Bronchial epithelial cell (primary cell): ENCODE measurements around the gene RBM19. TPM values are rescaled to one million over a fixed set of nuclear protein-coding genes. Genes with fewer than 3 reads are reported as not detected.

Source experiments
- DNase-seq: peaks from one replicate; pipeline ENCODE4 v3.0.0-alpha.2; 2010; ENCODE audit warnings: low read depth
- FAIRE-seq: peaks from 2 replicates; lab custom pipeline; 2011; peaks lifted over from hg19 to GRCh38; lab: Jason Lieb, UNC
- H3K27me3 ChIP-seq: 2 replicates; pipeline ENCODE4 v1.5.1; 2011; ENCODE audit warnings: low read length; ENCODE audit not compliant: control insufficient read depth, insufficient read depth
- H3K36me3 ChIP-seq: 2 replicates; pipeline ENCODE4 v1.5.1; 2011; ENCODE audit warnings: low read length; ENCODE audit not compliant: control insufficient read depth, insufficient read depth
- H3K4me3 ChIP-seq: 2 replicates; pipeline ENCODE4 v1.5.1; 2011; ENCODE audit warnings: mild to moderate bottlenecking, low read depth, low read length, control low read depth
- CTCF ChIP-seq: IDR thresholded peaks from 2 replicates; pipeline ENCODE4 v1.5.1; 2011; ENCODE audit warnings: mild to moderate bottlenecking, moderate library complexity, low read length, control low read depth, inconsistent platforms; ENCODE audit not compliant: insufficient read depth, severe bottlenecking
- total RNA-seq: library from RNA; depleted of rRNA; stranded (reverse); fragments of >200 nt; gene quantifications from 2 replicates; pipeline ENCODE4 v1.2.1, GENCODE V29; 2014

The RBM19 gene
- total RNA-seq, 1 donor from 2014 or later: 19.0 TPM

- FAIRE-seq (no peak), DNase-seq (no peak)
- no peak overlapping the region for H3K4me3 ChIP-seq
- H3K36me3 ChIP-seq: no peaks in the 10 kb centered on the region
- H3K27me3 ChIP-seq: no peaks in the 10 kb centered on the region
- TF ChIP-seq CTCF: no peak
These were observed 157.8 kb downstream of the RBM19 start for GRCh38 chr12:113808095-113808951.

- TF ChIP-seq CTCF: no peak
- FAIRE-seq (no peak), DNase-seq (no peak)
- H3K4me3 ChIP-seq: no peak overlapping the region
- no peaks in the 10 kb centered on the region for H3K36me3 ChIP-seq
- no peaks in the 10 kb centered on the region for H3K27me3 ChIP-seq
These were observed 160.5 kb downstream of the RBM19 start for GRCh38 chr12:113805673-113806072.

GRCh38 chr12:113804961-113805600 lies 161.0 kb downstream of the RBM19 start:
- TF ChIP-seq CTCF: no peak
- DNase-seq (no peak), FAIRE-seq (no peak)
- H3K36me3 ChIP-seq: no peaks in the 10 kb centered on the region
- H3K4me3 ChIP-seq: no peak overlapping the region
- H3K27me3 ChIP-seq: no peaks in the 10 kb centered on the region

- FAIRE-seq: no peak
- no peak for TF ChIP-seq CTCF
These were observed 162.4 kb downstream of the RBM19 start for GRCh38 chr12:113803759-113804140.

GRCh38 chr12:113802966-113803758 lies 163.0 kb downstream of the RBM19 start:
- Histone ChIP-seq H3K4me3 (no peak overlapping the region), H3K36me3 (no peaks in the 10 kb centered on the region), H3K27me3 (no peaks in the 10 kb centered on the region)
- no peak for TF ChIP-seq CTCF
- no peak for DNase-seq
- FAIRE-seq: no peak

More at GRCh38 chr12:113803759-113804140, 162.4 kb downstream of the RBM19 start:
- H3K27me3 ChIP-seq: no peaks in the 10 kb centered on the region
- H3K36me3 ChIP-seq: no peaks in the 10 kb centered on the region
- H3K4me3 ChIP-seq: no peak overlapping the region
- no peak for DNase-seq
